ENCODE data around the gene DPP6. TPM values are rescaled to one million over a fixed set of nuclear protein-coding genes. Genes with fewer than 3 reads are reported as not detected.

Gene DPP6
- total and polyA plus RNA-seq, 5 donors from 2014 or later = not detected

DNA sequence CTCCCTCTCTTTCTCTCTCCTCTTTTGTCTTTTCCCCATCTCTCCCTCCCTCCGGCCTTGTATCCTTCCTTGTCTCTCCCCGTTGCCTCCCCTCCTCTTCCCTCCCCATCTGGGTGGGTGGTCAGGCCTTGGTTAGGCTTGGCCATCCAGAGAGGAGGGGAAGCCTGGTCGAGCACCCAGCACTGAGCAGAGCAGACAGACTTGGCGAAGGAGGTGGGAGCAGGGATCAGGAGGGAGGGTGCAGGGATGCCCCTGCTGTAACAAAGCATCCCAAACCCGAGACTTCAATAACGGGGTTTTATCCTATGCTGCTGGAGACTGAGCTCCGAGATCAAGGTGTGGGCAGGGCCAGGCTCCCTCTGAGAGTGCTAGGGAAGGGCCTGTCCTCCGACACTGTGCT, 853.4 kb downstream of the DPP6 start:
- DNase-seq = no peak
- H3K27ac Mint-ChIP-seq = no peak overlapping the region
- no peaks in the 10 kb centered on the region for H3K4me1 ChIP-seq (ENCODE audit: control insufficient read depth, insufficient read depth, low read length, poor library complexity, severe bottlenecking)
- ATAC-seq (ENCODE audit: low read depth in 2 of 2) = no peak
- peaks cover 0 to 3% (median 0%) of the 10 kb centered on the region in 7 donors for H3K9me3 Mint-ChIP-seq
- no peak overlapping the region for H3K4me3 ChIP-seq (ENCODE audit: low read depth, low read length)
- H3K27me3 Mint-ChIP-seq = peaks cover 8% of the 10 kb centered on the region
- H3K36me3 ChIP-seq (ENCODE audit: control insufficient read depth, insufficient read depth, low read length) = no peaks in the 10 kb centered on the region
- no peaks in the 10 kb centered on the region for H3K27me3 ChIP-seq (ENCODE audit: control insufficient read depth, insufficient read depth, low read length)
- no peak overlapping the region for H3K27ac ChIP-seq (ENCODE audit: insufficient read depth, low read length, poor library complexity, severe bottlenecking)
- H3K36me3 Mint-ChIP-seq = peaks cover 1% of the 10 kb centered on the region
- no peaks in the 10 kb centered on the region for H3K9me3 ChIP-seq (ENCODE audit: control insufficient read depth in 2 of 2, low read length in 2 of 2)
- no peak overlapping the region for H3K4me3 Mint-ChIP-seq
- peaks cover 0 to 2% (median 0%) of the 10 kb centered on the region in 4 donors for H3K4me1 Mint-ChIP-seq

DNA sequence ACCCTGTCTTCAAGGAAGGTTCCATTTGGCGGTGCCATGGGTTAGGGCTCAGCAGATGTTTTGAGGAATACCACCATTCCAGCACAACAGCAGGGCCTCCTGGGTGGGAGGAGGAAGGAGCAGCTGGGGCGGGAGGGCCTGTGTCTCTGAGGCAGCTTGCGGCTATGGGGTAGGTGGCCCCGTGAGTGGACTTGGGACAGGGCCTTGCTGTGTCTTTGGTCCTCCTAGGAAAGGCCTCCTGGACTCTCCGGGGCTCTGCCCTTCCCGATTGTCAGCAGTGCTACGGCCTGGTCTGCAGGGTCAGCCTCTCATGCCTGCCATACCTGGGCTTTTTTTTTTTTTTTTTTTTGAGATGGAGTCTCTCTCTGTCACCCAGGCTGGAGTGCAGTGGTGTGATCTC, 854.0 kb downstream of the DPP6 start:
- Mint-ChIP-seq H3K4me1 (peaks cover 0 to 2% (median 0%) of the 10 kb centered on the region in 4 donors), H3K27me3 (peaks cover 4% of the 10 kb centered on the region), H3K4me3 (no peak overlapping the region), H3K9me3 (peaks cover 0 to 3% (median 0%) of the 10 kb centered on the region in 7 donors), H3K36me3 (peaks cover 5% of the 10 kb centered on the region), H3K27ac (no peak overlapping the region)
- Histone ChIP-seq H3K4me1 (ENCODE audit: control insufficient read depth, insufficient read depth, low read length, poor library complexity, severe bottlenecking) (no peaks in the 10 kb centered on the region), H3K27me3 (ENCODE audit: control insufficient read depth, insufficient read depth, low read length) (no peaks in the 10 kb centered on the region), H3K9me3 (ENCODE audit: control insufficient read depth in 2 of 2, low read length in 2 of 2) (peaks cover 0 to 3% of the 10 kb centered on the region in 2 experiments), H3K36me3 (ENCODE audit: control insufficient read depth, insufficient read depth, low read length) (no peaks in the 10 kb centered on the region), H3K27ac (ENCODE audit: insufficient read depth, low read length, poor library complexity, severe bottlenecking) (no peak overlapping the region), H3K4me3 (ENCODE audit: low read depth, low read length) (no peak overlapping the region)
- DNase-seq = no peak
- ATAC-seq (ENCODE audit: low read depth in 2 of 2) = no peak

DNA sequence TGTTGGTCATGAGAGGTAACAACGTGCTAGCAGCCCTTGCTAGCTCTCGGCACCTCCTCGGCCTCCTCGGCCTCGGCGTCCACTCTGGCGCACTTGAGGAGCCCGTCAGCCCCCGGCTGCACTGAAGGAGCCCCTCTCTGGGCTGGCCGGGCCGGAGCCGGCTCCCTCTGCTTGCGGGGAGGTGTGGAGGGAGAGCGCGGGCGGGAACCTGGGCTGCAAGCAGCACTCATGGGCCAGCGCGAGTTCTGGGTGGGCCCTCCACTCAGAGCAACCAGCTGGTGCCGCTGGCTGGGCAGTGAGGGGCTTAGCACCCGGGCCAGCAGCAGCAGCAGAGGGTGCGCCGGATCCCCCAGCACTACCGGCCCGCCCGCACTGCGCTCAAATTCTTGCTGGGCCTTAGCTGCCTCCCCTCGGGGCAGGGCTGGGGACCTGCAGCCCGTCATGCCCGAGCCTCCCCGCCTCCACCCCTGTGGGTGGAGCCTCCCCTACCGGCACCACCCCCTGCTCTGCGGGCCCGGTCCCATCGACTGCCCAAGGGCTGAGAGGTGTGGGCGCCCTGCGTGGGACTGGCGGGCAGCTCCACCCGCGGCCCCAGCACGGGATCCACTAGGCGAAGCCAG, 854.6 kb downstream of the DPP6 start:
- Histone ChIP-seq H3K27me3 (ENCODE audit: control insufficient read depth, insufficient read depth, low read length) (no peaks in the 10 kb centered on the region), H3K36me3 (ENCODE audit: control insufficient read depth, insufficient read depth, low read length) (no peaks in the 10 kb centered on the region), H3K4me3 (ENCODE audit: low read depth, low read length) (no peak overlapping the region), H3K9me3 (ENCODE audit: control insufficient read depth in 2 of 2, low read length in 2 of 2) (peaks cover 0 to 3% of the 10 kb centered on the region in 2 experiments), H3K27ac (ENCODE audit: insufficient read depth, low read length, poor library complexity, severe bottlenecking) (no peak overlapping the region), H3K4me1 (ENCODE audit: control insufficient read depth, insufficient read depth, low read length, poor library complexity, severe bottlenecking) (no peaks in the 10 kb centered on the region)
- Mint-ChIP-seq H3K4me3 (no peak overlapping the region), H3K27me3 (peaks cover 7% of the 10 kb centered on the region), H3K4me1 (peaks cover 0 to 2% (median 0%) of the 10 kb centered on the region in 4 donors), H3K36me3 (peaks cover 5% of the 10 kb centered on the region), H3K9me3 (peaks cover 0 to 4% (median 0%) of the 10 kb centered on the region in 7 donors), H3K27ac (no peak overlapping the region)
- ATAC-seq (ENCODE audit: low read depth in 2 of 2) (no peak), DNase-seq (no peak)

DNA sequence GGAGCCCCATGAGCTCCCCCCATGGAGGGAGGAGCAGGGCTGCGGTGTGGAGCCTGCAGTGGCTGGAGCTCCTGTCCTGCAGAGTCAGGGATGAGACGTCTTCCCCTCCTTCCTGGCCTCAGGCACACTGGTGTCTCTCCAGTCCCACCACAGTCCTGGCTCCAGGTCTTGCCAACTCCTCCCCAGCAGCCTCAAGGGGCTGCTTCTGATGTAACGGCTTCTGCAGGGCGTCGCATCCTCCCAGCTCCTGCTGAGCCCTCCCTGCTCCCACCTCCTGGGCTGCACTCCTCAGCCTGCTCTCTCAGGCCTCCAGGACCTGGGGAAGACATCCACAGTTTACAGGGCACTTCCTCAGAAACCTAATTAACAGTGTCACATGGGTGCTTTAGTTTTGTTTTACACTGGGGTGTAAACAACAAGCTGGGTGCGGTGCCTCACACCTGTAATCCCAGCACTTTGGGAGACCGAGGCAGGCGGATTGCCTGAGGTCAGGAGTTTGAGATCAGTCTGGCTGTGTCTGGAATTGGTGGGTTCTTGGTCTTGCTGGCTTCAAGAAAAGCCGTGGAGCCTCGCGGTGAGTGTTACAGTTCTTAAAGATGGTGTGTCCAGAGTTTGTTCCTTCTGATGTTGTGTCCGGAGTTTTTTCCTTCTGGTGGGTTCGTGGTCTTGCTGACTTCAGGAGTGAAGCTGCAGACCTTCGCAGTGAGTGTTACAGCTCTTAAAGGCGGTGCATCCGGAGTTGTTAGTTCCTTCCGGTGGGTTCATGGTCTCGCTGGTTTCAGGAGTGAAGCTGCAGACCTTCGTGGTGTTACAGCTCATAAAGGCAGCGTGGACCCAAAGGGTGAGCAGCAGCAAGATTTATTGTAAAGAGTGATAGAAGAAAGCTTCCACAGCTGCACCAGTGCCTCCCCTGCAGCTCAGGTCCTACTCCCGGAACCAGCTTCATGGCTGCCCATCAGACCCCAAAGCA, 855.7 kb downstream of the DPP6 start:
- Mint-ChIP-seq H3K27ac (peak overlapping the region in 1 of 3 donors; percentile 67), H3K4me3 (peak overlapping the region in 1 of 4 donors; percentile 49), H3K4me1 (peaks cover 0 to 2% (median 0%) of the 10 kb centered on the region in 4 donors), H3K36me3 (peaks cover 5% of the 10 kb centered on the region), H3K27me3 (peaks cover 7% of the 10 kb centered on the region), H3K9me3 (peaks cover 0 to 4% (median 0%) of the 10 kb centered on the region in 7 donors)
- Histone ChIP-seq H3K4me1 (ENCODE audit: control insufficient read depth, insufficient read depth, low read length, poor library complexity, severe bottlenecking) (no peaks in the 10 kb centered on the region), H3K36me3 (ENCODE audit: control insufficient read depth, insufficient read depth, low read length) (no peaks in the 10 kb centered on the region), H3K27ac (ENCODE audit: insufficient read depth, low read length, poor library complexity, severe bottlenecking) (no peak overlapping the region), H3K27me3 (ENCODE audit: control insufficient read depth, insufficient read depth, low read length) (no peaks in the 10 kb centered on the region), H3K9me3 (ENCODE audit: control insufficient read depth in 2 of 2, low read length in 2 of 2) (peaks cover 0 to 3% of the 10 kb centered on the region in 2 experiments), H3K4me3 (ENCODE audit: low read depth, low read length) (no peak overlapping the region)
- ATAC-seq (ENCODE audit: low read depth in 2 of 2) = no peak
- DNase-seq = no peak

DNA sequence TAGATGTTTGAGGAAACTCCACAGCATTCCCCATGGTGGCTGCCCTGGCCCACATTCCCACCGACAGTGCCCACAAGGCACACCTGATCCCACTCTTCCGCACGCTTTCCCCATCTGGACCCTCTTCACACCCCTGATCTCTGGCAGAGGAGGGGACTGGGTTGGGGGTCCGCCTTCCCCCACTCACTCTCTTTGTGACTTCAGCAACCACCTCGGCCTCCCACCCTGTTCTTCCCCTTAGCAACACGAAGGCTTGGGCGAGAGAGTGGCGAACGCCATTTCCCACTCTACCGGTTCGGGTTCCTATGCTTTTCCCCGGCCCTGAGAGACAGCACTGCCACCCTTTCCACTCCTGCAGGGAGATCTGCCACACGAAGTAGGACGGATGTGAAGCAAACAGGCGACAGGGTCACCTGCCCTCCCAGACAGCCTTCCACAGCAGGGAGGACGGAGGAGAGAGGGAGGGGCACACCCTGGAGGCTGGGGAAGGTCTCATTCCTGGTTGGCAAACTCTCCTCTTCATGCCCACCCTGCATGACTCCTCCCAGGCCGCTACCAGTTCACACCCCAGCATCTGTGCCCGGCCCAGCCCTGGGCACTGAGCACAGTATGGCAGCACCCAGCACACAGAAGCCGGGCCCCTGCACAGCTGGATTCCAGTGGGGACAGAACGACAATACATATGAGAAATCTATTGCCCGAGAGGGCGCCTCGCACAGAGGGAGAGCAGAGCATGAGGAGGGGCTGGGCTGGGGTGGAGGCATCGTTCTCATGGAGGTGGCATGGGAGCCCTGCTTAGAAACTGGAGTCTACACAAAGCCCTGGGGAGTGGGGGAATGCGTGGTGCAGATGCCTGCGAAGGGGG, 857.3 kb downstream of the DPP6 start:
- H3K27me3 Mint-ChIP-seq = peaks cover 13% of the 10 kb centered on the region
- ATAC-seq (ENCODE audit: low read depth in 2 of 2) (no peak), DNase-seq (no peak)
- H3K9me3 Mint-ChIP-seq = peaks cover 0 to 4% (median 0%) of the 10 kb centered on the region in 7 donors
- peaks cover 0 to 5% (median 4%) of the 10 kb centered on the region in 4 donors for H3K4me1 Mint-ChIP-seq
- peaks cover 5% of the 10 kb centered on the region for H3K36me3 Mint-ChIP-seq
- H3K9me3 ChIP-seq (ENCODE audit: control insufficient read depth in 2 of 2, low read length in 2 of 2) = peaks cover 0 to 3% of the 10 kb centered on the region in 2 experiments
- no peaks in the 10 kb centered on the region for H3K27me3 ChIP-seq (ENCODE audit: control insufficient read depth, insufficient read depth, low read length)
- H3K4me3 Mint-ChIP-seq = peak overlapping the region in 1 of 4 donors; percentile 21
- H3K36me3 ChIP-seq (ENCODE audit: control insufficient read depth, insufficient read depth, low read length) = no peaks in the 10 kb centered on the region
- peaks cover 7% of the 10 kb centered on the region for H3K4me1 ChIP-seq (ENCODE audit: control insufficient read depth, insufficient read depth, low read length, poor library complexity, severe bottlenecking)
- H3K27ac ChIP-seq (ENCODE audit: insufficient read depth, low read length, poor library complexity, severe bottlenecking) = no peak overlapping the region
- H3K4me3 ChIP-seq (ENCODE audit: low read depth, low read length) = no peak overlapping the region
- H3K27ac Mint-ChIP-seq = no peak overlapping the region

DNA sequence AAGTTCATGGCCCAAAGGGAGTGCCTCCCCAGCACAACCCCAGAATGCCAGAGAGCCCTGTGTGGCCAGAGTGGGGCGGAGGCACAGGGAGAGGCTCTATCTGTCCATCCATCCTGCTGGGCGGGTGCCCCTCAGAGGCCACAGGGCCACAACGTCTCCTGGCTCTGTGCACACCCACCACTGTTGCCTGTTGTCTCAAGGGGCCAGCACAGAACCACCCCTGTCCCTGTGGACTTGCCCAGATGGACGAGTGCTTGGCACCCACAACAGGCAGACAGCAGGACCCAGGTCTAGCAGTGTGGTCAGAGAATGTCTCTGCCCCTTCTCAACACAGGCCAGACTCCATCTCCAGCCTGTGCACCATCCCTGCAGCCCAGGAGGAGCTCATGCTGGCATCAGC, 857.9 kb downstream of the DPP6 start:
- Mint-ChIP-seq H3K4me1 (peaks cover 0 to 5% (median 4%) of the 10 kb centered on the region in 4 donors), H3K27me3 (peaks cover 13% of the 10 kb centered on the region), H3K9me3 (peaks cover 0 to 4% (median 0%) of the 10 kb centered on the region in 7 donors), H3K27ac (no peak overlapping the region), H3K4me3 (no peak overlapping the region), H3K36me3 (peaks cover 5% of the 10 kb centered on the region)
- DNase-seq = no peak
- Histone ChIP-seq H3K27ac (ENCODE audit: insufficient read depth, low read length, poor library complexity, severe bottlenecking) (no peak overlapping the region), H3K4me3 (ENCODE audit: low read depth, low read length) (no peak overlapping the region), H3K4me1 (ENCODE audit: control insufficient read depth, insufficient read depth, low read length, poor library complexity, severe bottlenecking) (peaks cover 9% of the 10 kb centered on the region), H3K27me3 (ENCODE audit: control insufficient read depth, insufficient read depth, low read length) (no peaks in the 10 kb centered on the region), H3K9me3 (ENCODE audit: control insufficient read depth in 2 of 2, low read length in 2 of 2) (peaks cover 0 to 3% of the 10 kb centered on the region in 2 experiments), H3K36me3 (ENCODE audit: control insufficient read depth, insufficient read depth, low read length) (no peaks in the 10 kb centered on the region)
- ATAC-seq (ENCODE audit: low read depth in 2 of 2) = no peak

DNA sequence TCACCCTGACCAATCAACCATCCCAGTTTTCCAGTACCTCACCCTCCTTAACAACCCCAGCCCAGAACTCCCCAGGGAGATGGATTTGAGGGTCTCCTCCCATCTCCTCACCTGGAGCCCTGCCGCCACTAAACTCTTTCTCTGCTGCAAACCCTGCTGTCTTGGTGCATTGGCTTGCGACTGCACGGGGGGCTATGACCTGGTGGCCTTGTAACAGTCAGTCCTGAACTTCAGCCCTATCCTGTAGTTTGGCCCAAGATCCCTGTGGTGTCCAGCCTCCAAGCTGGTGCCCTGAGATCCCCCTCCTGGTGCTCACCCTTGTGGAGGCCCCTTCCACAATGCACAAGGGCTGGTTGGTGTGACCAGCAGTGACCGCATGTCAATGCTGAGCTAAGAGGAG, 858.8 kb downstream of the DPP6 start:
- no peak overlapping the region for H3K4me3 ChIP-seq (ENCODE audit: low read depth, low read length)
- no peak for DNase-seq
- peaks cover 0 to 3% of the 10 kb centered on the region in 2 experiments for H3K9me3 ChIP-seq (ENCODE audit: control insufficient read depth in 2 of 2, low read length in 2 of 2)
- peaks cover 9% of the 10 kb centered on the region for H3K4me1 ChIP-seq (ENCODE audit: control insufficient read depth, insufficient read depth, low read length, poor library complexity, severe bottlenecking)
- H3K9me3 Mint-ChIP-seq = peaks cover 0 to 4% (median 1%) of the 10 kb centered on the region in 7 donors
- H3K27me3 Mint-ChIP-seq = peaks cover 14% of the 10 kb centered on the region
- H3K4me1 Mint-ChIP-seq = peaks cover 0 to 5% (median 4%) of the 10 kb centered on the region in 4 donors
- no peak overlapping the region for H3K4me3 Mint-ChIP-seq
- H3K27me3 ChIP-seq (ENCODE audit: control insufficient read depth, insufficient read depth, low read length) = peaks cover 2% of the 10 kb centered on the region
- no peaks in the 10 kb centered on the region for H3K36me3 ChIP-seq (ENCODE audit: control insufficient read depth, insufficient read depth, low read length)
- ATAC-seq (ENCODE audit: low read depth in 2 of 2) = no peak
- no peak overlapping the region for H3K27ac ChIP-seq (ENCODE audit: insufficient read depth, low read length, poor library complexity, severe bottlenecking)
- H3K27ac Mint-ChIP-seq = no peak overlapping the region
- H3K36me3 Mint-ChIP-seq = peaks cover 5% of the 10 kb centered on the region
